ENCODE data around the gene DUSP15.

DUSP15 gene

GRCh38 chr20:31826074-31826473 is 44.3 kb downstream of the DUSP15 start:
- TF ChIP-seq TCF4 (CRISPR knock-in tag; IDR thresholded peaks at IDR 0.05; ENCODE audit: borderline replicate concordance), result no peak
- no peak for TF ChIP-seq ZNF8 (CRISPR knock-in tag; IDR thresholded peaks at IDR 0.05)
- TF ChIP-seq RARB (CRISPR knock-in tag; IDR thresholded peaks at IDR 0.05), result no peak
- TF ChIP-seq ISL1 (CRISPR knock-in tag; IDR thresholded peaks at IDR 0.05), result no peak
- TF ChIP-seq ESRRG (CRISPR knock-in tag; IDR thresholded peaks at IDR 0.05), result no peak
- TF ChIP-seq BACH2 (CRISPR knock-in tag; IDR thresholded peaks at IDR 0.05; ENCODE audit: borderline replicate concordance), result no peak
- TF ChIP-seq SNAI2 (CRISPR knock-in tag; IDR thresholded peaks at IDR 0.05), result no peak
- no peak for TF ChIP-seq ZNF565 (CRISPR knock-in tag; conservative IDR thresholded peaks at IDR 0.05; ENCODE audit: low read depth)
- no peak for ATAC-seq

- no peak for ATAC-seq
- TF ChIP-seq CSRNP3 (CRISPR knock-in tag; IDR thresholded peaks at IDR 0.05), result no peak
- no peak for TF ChIP-seq ZFP3 (CRISPR knock-in tag; IDR thresholded peaks at IDR 0.05)
- TF ChIP-seq TCF4 (CRISPR knock-in tag; IDR thresholded peaks at IDR 0.05; ENCODE audit: borderline replicate concordance), result no peak
- TF ChIP-seq, protein P1, sequence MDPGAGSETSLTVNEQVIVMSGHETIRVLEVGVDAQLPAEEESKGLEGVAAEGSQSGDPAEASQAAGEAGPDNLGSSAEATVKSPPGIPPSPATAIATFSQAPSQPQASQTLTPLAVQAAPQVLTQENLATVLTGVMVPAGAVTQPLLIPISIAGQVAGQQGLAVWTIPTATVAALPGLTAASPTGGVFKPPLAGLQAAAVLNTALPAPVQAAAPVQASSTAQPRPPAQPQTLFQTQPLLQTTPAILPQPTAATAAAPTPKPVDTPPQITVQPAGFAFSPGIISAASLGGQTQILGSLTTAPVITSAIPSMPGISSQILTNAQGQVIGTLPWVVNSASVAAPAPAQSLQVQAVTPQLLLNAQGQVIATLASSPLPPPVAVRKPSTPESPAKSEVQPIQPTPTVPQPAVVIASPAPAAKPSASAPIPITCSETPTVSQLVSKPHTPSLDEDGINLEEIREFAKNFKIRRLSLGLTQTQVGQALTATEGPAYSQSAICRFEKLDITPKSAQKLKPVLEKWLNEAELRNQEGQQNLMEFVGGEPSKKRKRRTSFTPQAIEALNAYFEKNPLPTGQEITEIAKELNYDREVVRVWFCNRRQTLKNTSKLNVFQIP (CRISPR knock-in tag; IDR thresholded peaks at IDR 0.05; ENCODE audit: borderline replicate concordance, low read depth), result no peak
Measured at GRCh38 chr20:31824554-31825313, 45.6 kb downstream of the DUSP15 start.

- TF ChIP-seq CSRNP3 (CRISPR knock-in tag; IDR thresholded peaks at IDR 0.05) (no peak), ISL1 (CRISPR knock-in tag; IDR thresholded peaks at IDR 0.05) (no peak), CSDC2 (CRISPR knock-in tag; IDR thresholded peaks at IDR 0.05) (no peak), ARNTL (CRISPR knock-in tag; IDR thresholded peaks at IDR 0.05; ENCODE audit: borderline replicate concordance, low read depth) (no peak), PATZ1 (CRISPR knock-in tag; IDR thresholded peaks at IDR 0.05; ENCODE audit: borderline replicate concordance) (no peak), BACH2 (CRISPR knock-in tag; IDR thresholded peaks at IDR 0.05; ENCODE audit: borderline replicate concordance) (no peak), TOX (CRISPR knock-in tag; IDR thresholded peaks at IDR 0.05; ENCODE audit: borderline replicate concordance) (no peak), ZNF565 (CRISPR knock-in tag; conservative IDR thresholded peaks at IDR 0.05; ENCODE audit: low read depth) (no peak), RARB (CRISPR knock-in tag; IDR thresholded peaks at IDR 0.05) (no peak), ZNF70 (CRISPR knock-in tag; IDR thresholded peaks at IDR 0.05) (no peak), SNAI2 (CRISPR knock-in tag; IDR thresholded peaks at IDR 0.05) (no peak), PPARA (CRISPR knock-in tag; IDR thresholded peaks at IDR 0.05; ENCODE audit: borderline replicate concordance) (no peak), ZNF8 (CRISPR knock-in tag; IDR thresholded peaks at IDR 0.05) (no peak), ZC3H10 (CRISPR knock-in tag; IDR thresholded peaks at IDR 0.05) (no peak), ZFP30 (CRISPR knock-in tag; IDR thresholded peaks at IDR 0.05) (no peak)
- TF ChIP-seq, protein P1 (CRISPR knock-in tag; IDR thresholded peaks at IDR 0.05; ENCODE audit: borderline replicate concordance, low read depth), result no peak
- ATAC-seq, result no peak
Measured at GRCh38 chr20:31824125-31824485, 46.2 kb downstream of the DUSP15 start.

All from SK-N-SH treated with all-trans-retinoic acid at 6 μM for 48 hours (cell line).